HEK293T (cell line): ENCODE data around the gene USP3.

Experiments used
- CTCF ChIA-PET: fragments of 350-600 bp; formaldehyde crosslinking; extraction: SDS; loops from one replicate; lab custom pipeline; 2021; ENCODE audit warnings: antibody characterized with exemption, inconsistent platforms; lab: Yijun Ruan, JAX
- POLR2A ChIA-PET: fragments of 350-600 bp; formaldehyde crosslinking; extraction: SDS; loops from one replicate; lab custom pipeline; 2020; ENCODE audit warnings: antibody characterized with exemption, inconsistent platforms; lab: Yijun Ruan, JAX
- DNase-seq: peaks from one replicate; pipeline ENCODE4 v3.0.0; 2012; ENCODE audit warnings: mixed read lengths; ENCODE audit errors: extremely low spot score
- BHLHE40 ChIP-seq: fragments of 450-650 bp; IDR thresholded peaks from 2 replicates; pipeline ENCODE4 v1.6.1; 2016; ENCODE audit warnings: mild to moderate bottlenecking, moderate library complexity, borderline replicate concordance
- CTBP1 ChIP-seq: fragments of 450-650 bp; IDR thresholded peaks from 2 replicates; pipeline ENCODE4 v1.6.1; 2016; ENCODE audit warnings: borderline replicate concordance
- ELF4 ChIP-seq: fragments of 450-650 bp; IDR thresholded peaks from 2 replicates; pipeline ENCODE4 v1.6.1; 2017; ENCODE audit warnings: antibody characterized with exemption
- FOXK2 ChIP-seq: fragments of 450-650 bp; IDR thresholded peaks from 2 replicates; pipeline ENCODE4 v1.6.1; 2016; ENCODE audit warnings: mild to moderate bottlenecking
- FOXM1 ChIP-seq: fragments of 450-650 bp; IDR thresholded peaks from 2 replicates; pipeline ENCODE4 v1.6.1; 2017; ENCODE audit warnings: mild to moderate bottlenecking, borderline replicate concordance
- L3MBTL2 ChIP-seq: fragments of 450-650 bp; conservative IDR thresholded peaks from 2 replicates; pipeline ENCODE4 v1.6.1; 2016; ENCODE audit warnings: mild to moderate bottlenecking
- LEF1 ChIP-seq: fragments of 450-650 bp; IDR thresholded peaks from 2 replicates; pipeline ENCODE4 v1.6.1; 2017; ENCODE audit warnings: mild to moderate bottlenecking, borderline replicate concordance
- NFRKB ChIP-seq: fragments of 450-650 bp; IDR thresholded peaks from 2 replicates; pipeline ENCODE4 v1.6.1; 2016; ENCODE audit warnings: mild to moderate bottlenecking, moderate library complexity
- SP1 ChIP-seq: fragments of 450-650 bp; IDR thresholded peaks from 2 replicates; pipeline ENCODE4 v1.6.1; 2017
- TARDBP ChIP-seq: fragments of 450-650 bp; IDR thresholded peaks from 2 replicates; pipeline ENCODE4 v1.6.1; 2016
- ZNF384 ChIP-seq: fragments of 450-650 bp; IDR thresholded peaks from 2 replicates; pipeline ENCODE4 v1.6.1; 2016
- TF ChIP-seq, protein P1 (sequence below): fragments of 450-650 bp; IDR thresholded peaks from 2 replicates; pipeline ENCODE4 v1.6.1; 2016

Gene USP3

DNA sequence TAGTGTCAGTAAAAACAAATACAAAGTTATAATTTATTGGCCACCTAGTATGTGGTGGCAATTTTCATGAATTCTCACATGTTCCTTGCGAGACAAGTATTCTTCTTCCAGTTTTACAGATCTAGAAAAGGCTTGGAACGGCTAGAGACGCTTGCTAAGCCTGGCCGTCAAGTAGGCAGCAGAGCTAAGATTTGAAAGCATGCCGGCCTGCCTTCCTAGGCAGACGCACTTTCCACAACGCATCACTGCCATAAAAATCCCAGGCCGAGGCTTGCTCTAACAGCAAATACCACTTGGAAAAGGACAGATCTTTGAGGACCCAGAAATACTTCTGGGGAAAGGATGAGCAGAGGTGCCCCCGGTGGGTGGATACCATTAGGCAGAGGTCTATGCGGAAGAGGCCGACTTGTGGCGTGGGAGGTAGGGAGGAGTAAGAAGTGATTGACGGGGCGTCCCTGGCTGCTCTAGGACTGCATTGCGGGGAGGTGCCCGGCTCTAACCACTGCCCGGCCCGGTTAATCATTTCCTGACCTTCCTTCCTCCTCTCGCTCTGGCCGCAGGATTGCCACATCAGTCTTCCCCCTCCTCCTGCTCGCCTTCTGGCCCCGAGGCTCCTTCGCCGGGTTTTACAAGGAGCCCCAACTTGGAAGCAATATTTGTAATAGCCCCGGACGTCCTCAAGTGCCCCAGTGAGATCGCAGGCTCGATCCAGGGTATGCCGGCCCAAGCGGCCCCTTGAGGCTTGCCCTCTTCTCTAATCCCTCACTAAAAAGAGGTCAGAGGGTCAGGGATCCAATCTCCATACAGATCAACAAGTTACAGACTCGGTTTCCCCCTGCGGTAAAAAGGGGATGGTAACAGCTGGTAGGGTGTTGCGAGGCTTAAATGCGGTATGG, 1.3 kb upstream of the USP3 start:
- TF ChIP-seq CTBP1: no peak
- TF ChIP-seq, protein P1, sequence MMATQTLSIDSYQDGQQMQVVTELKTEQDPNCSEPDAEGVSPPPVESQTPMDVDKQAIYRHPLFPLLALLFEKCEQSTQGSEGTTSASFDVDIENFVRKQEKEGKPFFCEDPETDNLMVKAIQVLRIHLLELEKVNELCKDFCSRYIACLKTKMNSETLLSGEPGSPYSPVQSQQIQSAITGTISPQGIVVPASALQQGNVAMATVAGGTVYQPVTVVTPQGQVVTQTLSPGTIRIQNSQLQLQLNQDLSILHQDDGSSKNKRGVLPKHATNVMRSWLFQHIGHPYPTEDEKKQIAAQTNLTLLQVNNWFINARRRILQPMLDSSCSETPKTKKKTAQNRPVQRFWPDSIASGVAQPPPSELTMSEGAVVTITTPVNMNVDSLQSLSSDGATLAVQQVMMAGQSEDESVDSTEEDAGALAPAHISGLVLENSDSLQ: peak; percentile 93
- TF ChIP-seq L3MBTL2: peak; percentile 60
- POLR2A ChIA-PET: interaction anchor here (0.7 to 2.4 kb wide), 4 partner anchors 10 to 32 kb away, joined by 3 to 8 read pairs (median 4); no protein-coding TSS in a partner anchor
- CTCF ChIA-PET: interaction anchor here (1.2 kb wide), 1 partner anchor 16 kb away, joined by 3 read pairs; no protein-coding TSS in a partner anchor

DNA sequence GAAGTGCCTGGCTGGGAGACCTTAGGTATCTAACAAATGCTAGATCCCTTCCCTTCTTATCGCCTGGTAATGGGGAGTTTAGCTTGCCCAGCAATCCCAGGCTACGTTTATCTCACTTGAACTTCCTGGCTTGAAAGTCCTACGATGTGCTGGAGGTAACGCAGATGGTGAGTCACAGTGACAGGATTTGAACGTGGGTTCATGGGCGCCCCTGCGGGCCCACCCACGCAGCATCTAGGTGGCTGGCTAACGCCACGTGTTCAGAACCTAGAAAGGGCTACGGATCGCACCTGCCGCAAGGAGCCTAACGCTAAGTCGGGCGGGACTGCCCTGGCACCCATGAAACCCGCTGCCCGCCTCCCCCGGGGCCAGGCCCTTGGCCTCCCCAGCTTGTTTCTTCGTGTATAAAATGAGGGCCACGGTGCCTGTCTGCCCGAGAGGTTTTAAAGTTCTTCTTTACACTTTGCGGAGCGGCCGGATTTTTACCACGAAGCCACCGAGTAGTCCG, 600 bp upstream of the USP3 start:
- POLR2A ChIA-PET: interaction anchor here (0.7 to 2.4 kb wide), 7 partner anchors 10 to 49 kb away, joined by 3 to 8 read pairs (median 4); no protein-coding TSS in a partner anchor
- DNase-seq: no peak
- CTCF ChIA-PET: interaction anchor here (1.2 kb wide), 1 partner anchor 16 kb away, joined by 3 read pairs; no protein-coding TSS in a partner anchor
- TF ChIP-seq L3MBTL2 (peak; percentile 56), FOXK2 (no peak)

More for the DNA sequence above, 1.3 kb upstream of the USP3 start:
- DNase-seq: no peak

DNA sequence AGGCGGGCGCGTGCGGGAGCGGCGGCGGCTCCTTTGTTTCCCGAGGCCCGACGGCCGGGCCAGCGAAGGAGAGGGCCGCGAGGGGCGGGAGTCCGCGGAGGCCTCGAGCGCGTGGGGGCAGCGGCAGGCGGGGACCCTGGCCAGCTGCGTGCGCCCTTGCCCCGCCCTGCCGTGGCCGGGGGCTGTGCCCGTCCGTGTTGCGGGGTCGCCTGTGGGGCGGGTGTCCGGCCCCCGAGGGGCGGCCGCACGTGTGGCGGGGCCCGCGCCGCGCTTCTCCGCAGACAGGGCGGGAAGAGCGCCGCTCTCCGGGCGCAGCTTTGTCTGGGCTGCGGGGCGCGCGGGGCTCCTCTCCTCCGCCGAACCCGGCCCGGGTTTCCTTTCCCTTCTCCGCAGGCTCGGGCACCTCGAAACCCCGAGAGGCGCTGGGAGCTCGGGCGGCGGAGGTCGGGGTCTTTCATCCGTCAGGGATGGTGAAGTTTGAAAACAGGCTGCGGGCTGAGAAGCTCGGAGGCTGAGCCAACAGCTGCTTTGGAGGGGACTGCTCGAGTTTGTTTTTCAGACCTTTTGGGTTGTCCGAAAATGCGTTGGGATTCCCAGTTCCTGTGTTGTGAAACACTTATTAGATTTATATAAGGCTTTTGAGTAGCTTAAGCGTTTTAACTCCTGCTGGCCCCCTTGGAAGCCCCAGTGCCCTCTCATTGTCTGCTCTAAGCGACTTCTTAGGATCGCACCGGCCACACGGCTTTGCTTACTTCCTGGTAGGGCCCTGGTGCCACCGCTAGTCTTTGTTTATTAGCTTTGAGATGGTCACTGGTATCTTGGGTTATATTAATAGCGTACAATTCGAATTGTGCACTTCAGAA, 817 bp downstream of the USP3 start:
- ChIA-PET CTCF (interaction anchor here (0.9 to 1.5 kb wide), 4 partner anchors 12 to 105 kb away, joined by 3 to 5 read pairs (median 3); no protein-coding TSS in a partner anchor), POLR2A (interaction anchor here (0.9 to 2.4 kb wide), 7 partner anchors 8 to 48 kb away, joined by 3 to 8 read pairs (median 3); no protein-coding TSS in a partner anchor)
- DNase-seq: peak; percentile 8
- TF ChIP-seq CTBP1: no peak
- TF ChIP-seq SP1: no peak

DNA sequence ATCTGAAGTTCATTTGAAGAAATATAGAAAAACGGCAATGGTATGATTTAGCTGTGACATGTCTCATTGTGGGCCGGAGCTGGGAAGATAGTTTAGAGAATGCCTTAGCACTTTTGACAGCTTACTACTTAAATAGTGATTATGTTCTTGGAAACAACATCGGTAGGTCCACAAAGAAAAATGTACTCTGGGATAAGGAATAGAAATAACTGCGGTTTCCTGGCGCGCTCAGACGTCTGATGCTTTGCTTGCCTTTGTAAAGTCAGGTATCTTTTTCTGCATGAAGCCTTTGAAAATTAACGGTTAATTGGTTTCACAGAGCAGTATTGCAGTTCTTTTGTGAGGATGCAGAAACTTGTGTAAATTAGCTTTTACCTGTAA, 1.4 kb downstream of the USP3 start:
- no peak for DNase-seq
- ChIA-PET POLR2A (interaction anchor here (0.9 to 2.4 kb wide), 5 partner anchors 8 to 47 kb away, joined by 3 to 8 read pairs (median 3); no protein-coding TSS in a partner anchor), CTCF (interaction anchor here (0.9 to 1.5 kb wide), 4 partner anchors 11 to 104 kb away, joined by 3 to 5 read pairs (median 3); no protein-coding TSS in a partner anchor)
- TF ChIP-seq FOXM1: no peak
- TF ChIP-seq TARDBP: no peak
- TF ChIP-seq NFRKB: no peak
- TF ChIP-seq L3MBTL2: no peak

DNA sequence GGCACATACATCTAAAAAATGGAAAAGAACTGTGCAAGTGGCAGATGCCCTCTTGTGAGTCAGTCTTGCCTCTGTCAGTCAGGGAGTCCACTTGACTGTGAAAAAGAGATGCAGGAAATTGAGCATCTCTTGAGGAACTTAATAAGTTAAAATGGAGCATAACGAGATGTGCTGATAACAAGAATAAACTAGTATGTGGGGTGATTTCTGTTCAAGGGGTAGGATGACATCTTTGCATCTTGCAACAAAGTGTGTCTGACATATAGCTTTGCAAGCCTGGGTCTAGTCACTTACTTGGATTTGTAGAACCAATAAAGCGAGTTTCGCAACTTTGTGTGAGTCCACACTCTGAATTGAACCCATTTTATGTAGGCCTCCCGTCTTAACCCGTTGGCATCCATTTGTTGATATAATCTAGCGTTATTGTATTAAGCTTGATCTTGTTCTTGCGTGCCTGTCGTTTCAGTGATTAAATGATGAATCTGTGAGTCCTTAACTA, 2.2 kb downstream of the USP3 start:
- DNase-seq: no peak
- ChIA-PET POLR2A (interaction anchor here (1.5 kb wide), 1 partner anchor 46 kb away, joined by 3 read pairs; no protein-coding TSS in a partner anchor), CTCF (no interaction called here)
- TF ChIP-seq, protein P1: peak; percentile 43; the same call in 1 of the 2 replicates
- TF ChIP-seq BHLHE40: no peak

DNA sequence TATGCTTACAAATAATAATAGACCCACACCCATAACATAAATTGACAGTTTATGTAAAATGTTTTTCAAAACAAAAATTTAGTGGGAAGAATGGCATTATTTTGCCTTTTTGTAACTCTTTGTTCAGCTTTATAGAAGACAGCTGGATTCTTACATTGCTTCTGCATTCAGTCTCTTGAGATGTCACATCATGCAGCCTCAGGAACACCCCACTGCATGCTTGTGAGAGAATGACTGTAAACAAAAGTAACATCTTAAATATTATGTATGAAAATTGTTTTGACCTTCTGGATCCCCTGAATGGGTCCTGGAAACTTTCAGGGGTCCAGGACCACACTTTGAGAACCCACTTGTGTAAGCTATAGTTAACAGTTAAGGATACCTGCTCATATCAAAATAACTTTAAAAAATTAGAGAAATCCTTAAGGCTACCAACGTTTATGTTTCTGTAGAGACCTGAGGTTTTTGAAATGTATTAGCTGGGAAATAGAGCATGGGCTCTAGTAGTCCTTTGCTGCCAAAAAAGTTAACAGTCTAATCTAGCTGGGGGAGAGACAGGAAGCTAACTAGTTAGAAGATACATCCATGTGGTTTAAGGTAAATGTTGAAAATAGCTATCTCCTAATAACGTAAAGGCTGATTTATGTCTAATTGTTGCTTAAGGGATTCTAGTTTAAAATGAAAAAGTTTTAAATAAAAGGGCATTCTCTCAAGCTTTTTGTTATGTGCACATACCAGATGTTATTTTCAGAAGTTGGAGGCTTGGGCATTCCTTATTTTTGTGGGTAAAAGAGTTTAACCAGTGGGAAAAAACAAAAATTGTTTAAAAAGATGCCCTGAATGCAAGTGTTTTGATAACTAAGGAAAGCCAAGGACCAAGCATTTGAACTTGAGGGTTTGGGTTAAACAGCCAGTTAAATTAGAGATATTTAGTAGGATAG, 3.8 kb downstream of the USP3 start:
- ChIA-PET POLR2A (no interaction called here), CTCF (no interaction called here)
- no peak for TF ChIP-seq L3MBTL2
- TF ChIP-seq, protein P1: no peak
- TF ChIP-seq LEF1: no peak
- TF ChIP-seq ELF4: no peak
- no peak for TF ChIP-seq ZNF384
- no peak for TF ChIP-seq FOXM1
- no peak for TF ChIP-seq FOXK2
- no peak for TF ChIP-seq TARDBP

More for the DNA sequence above, 3.8 kb downstream of the USP3 start:
- no peak for DNase-seq
